Keratinocyte (primary cell): ENCODE measurements around the gene CFAP20DC. TPM values are rescaled to one million over a fixed set of nuclear protein-coding genes. Genes with fewer than 3 reads are reported as not detected.

ENCODE experiments used
- DNase-seq: peaks from one replicate; pipeline ENCODE4 v3.0.0-alpha.2; 2011; ENCODE audit warnings: low read depth, missing footprints, low spot score
- FAIRE-seq: peaks from 2 replicates; lab custom pipeline; 2011; peaks lifted over from hg19 to GRCh38; lab: Jason Lieb, UNC
- H2AFZ ChIP-seq: 2 replicates; pipeline ENCODE4 v1.6.0; 2012; ENCODE audit warnings: low read length, control low read depth, inconsistent platforms; ENCODE audit not compliant: control insufficient read depth
- H3K27ac ChIP-seq: 2 replicates; pipeline ENCODE4 v1.5.1; 2011; ENCODE audit warnings: low read length; ENCODE audit not compliant: control insufficient read depth, insufficient read depth
- H3K27me3 ChIP-seq: 3 replicates; pipeline ENCODE4 v1.6.0; 2011; ENCODE audit warnings: low read length; ENCODE audit not compliant: control insufficient read depth, insufficient read depth; ENCODE audit errors: extremely low read depth
- H3K36me3 ChIP-seq, 2 experiments: 2 replicates in 1 of 2; 3 replicates in 1 of 2; pipeline ENCODE4 v1.5.1; 2011; ENCODE audit warnings: low read length in 2 of 2, mild to moderate bottlenecking in 1 of 2; ENCODE audit not compliant: control insufficient read depth in 2 of 2, insufficient read depth in 2 of 2; ENCODE audit errors: extremely low read depth in 1 of 2
- H3K4me1 ChIP-seq: 3 replicates; pipeline ENCODE4 v1.5.1; 2011; ENCODE audit warnings: low read length; ENCODE audit not compliant: control insufficient read depth, insufficient read depth; ENCODE audit errors: extremely low read depth
- H3K4me2 ChIP-seq: 3 replicates; pipeline ENCODE4 v1.6.0; 2011; ENCODE audit warnings: low read depth, low read length; ENCODE audit not compliant: control insufficient read depth, insufficient read depth; ENCODE audit errors: extremely low read depth
- H3K4me3 ChIP-seq, 3 experiments: fragments of 200-600 bp in 1 of 3; sonication (generic) in 1 of 3; 2 replicates in 2 of 3; 3 replicates in 1 of 3; pipeline ENCODE4 v1.5.1; 2011 to 2016; ENCODE audit warnings: low read length in 3 of 3, mild to moderate bottlenecking in 3 of 3, control low read depth in 2 of 3, inconsistent platforms in 1 of 3, low read depth in 1 of 3, mixed read lengths in 1 of 3, mixed run types in 1 of 3, moderate library complexity in 1 of 3; ENCODE audit not compliant: control insufficient read depth in 2 of 3, insufficient read depth in 2 of 3; ENCODE audit errors: extremely low read depth in 1 of 3
- H3K79me2 ChIP-seq: 2 replicates; pipeline ENCODE4 v1.6.0; 2012; ENCODE audit warnings: low read length; ENCODE audit not compliant: control insufficient read depth, insufficient read depth
- H3K9ac ChIP-seq: 3 replicates; pipeline ENCODE4 v1.6.0; 2011; ENCODE audit warnings: low read length; ENCODE audit not compliant: control insufficient read depth, insufficient read depth; ENCODE audit errors: extremely low read depth
- H3K9me1 ChIP-seq: 3 replicates; pipeline ENCODE4 v1.6.0; 2011; ENCODE audit warnings: low read length; ENCODE audit not compliant: control insufficient read depth, insufficient read depth; ENCODE audit errors: extremely low read depth
- H3K9me3 ChIP-seq: 2 replicates; pipeline ENCODE4 v1.5.1; 2012; ENCODE audit warnings: low read depth, low read length; ENCODE audit not compliant: control insufficient read depth
- H4K20me1 ChIP-seq: 3 replicates; pipeline ENCODE4 v1.6.0; 2011; ENCODE audit warnings: low read length; ENCODE audit not compliant: control insufficient read depth, insufficient read depth; ENCODE audit errors: extremely low read depth
- CTCF ChIP-seq, 3 experiments: IDR thresholded peaks in 1 of 3; conservative IDR thresholded peaks in 1 of 3; optimal IDR thresholded peaks in 1 of 3; 2 replicates in 2 of 3; 3 replicates in 1 of 3; pipeline versions ENCODE3 to v1.5.1; 2011; ENCODE audit warnings: low read length in 3 of 3, mild to moderate bottlenecking in 3 of 3, moderate library complexity in 2 of 3, control low read depth in 1 of 3, inconsistent platforms in 1 of 3; ENCODE audit not compliant: insufficient read depth in 2 of 3; ENCODE audit errors: extremely low read depth in 1 of 3
- EZH2 ChIP-seq: IDR thresholded peaks from one replicate; pipeline ENCODE4 v1.6.1; 2012; ENCODE audit warnings: inconsistent platforms, mild to moderate bottlenecking, low read length, moderate library complexity
- dilution Hi-C: fragments of 300-500 bp; cut with MboI; formaldehyde crosslinking; loops from one replicate; pipeline ENCODE4 v1.7.0; 2020; ENCODE audit warnings: low sequenced_read_pairs; ENCODE audit not compliant: extremely low pct_ligation_motif_present
- polyA plus RNA-seq, 5 experiments: library from polyadenylated mRNA; depleted of rRNA in 3 of 5; stranded (reverse) in 3 of 5; stranded (forward) in 1 of 5; unstranded in 1 of 5; fragments of >200 nt; gene quantifications; 1 replicate in 1 of 5; 2 replicates in 3 of 5; 3 replicates in 1 of 5; pipeline versions ENCODE4 v1.2.1 to v1.2.3, GENCODE V29; 2011 to 2012; ENCODE audit warnings: missing spikeins in 2 of 5, low read depth in 1 of 5, low replicate concordance in 1 of 5

CFAP20DC gene
- polyA plus RNA-seq, 1 donor (not counting 4 experiments of a cell fraction or from before 2014, with no cell fraction given), result 6.3 TPM

GRCh38 chr3:58962816-58963215 is 87.0 kb downstream of the CFAP20DC start:
- Histone ChIP-seq H3K4me1 (no peaks in the 10 kb centered on the region), H3K4me3 (no peak overlapping the region), H3K27me3 (no peaks in the 10 kb centered on the region), H3K36me3 (no peaks in the 10 kb centered on the region), H3K9me1 (no peaks in the 10 kb centered on the region), H3K9ac (no peak overlapping the region), H3K4me2 (no peak overlapping the region), H3K79me2 (no peaks in the 10 kb centered on the region), H3K27ac (no peak overlapping the region), H3K9me3 (no peaks in the 10 kb centered on the region), H4K20me1 (no peaks in the 10 kb centered on the region), H2AFZ (no peak overlapping the region)
- DNase-seq (no peak), FAIRE-seq (no peak)
- no peak for TF ChIP-seq EZH2
- dilution Hi-C loops, result no loop called here

- dilution Hi-C loops, result no loop called here
- Histone ChIP-seq H2AFZ (no peak overlapping the region), H3K4me2 (no peak overlapping the region), H3K27ac (no peak overlapping the region), H3K9ac (no peak overlapping the region), H4K20me1 (no peaks in the 10 kb centered on the region), H3K79me2 (no peaks in the 10 kb centered on the region), H3K9me3 (no peaks in the 10 kb centered on the region), H3K27me3 (no peaks in the 10 kb centered on the region), H3K4me3 (no peak overlapping the region), H3K4me1 (no peaks in the 10 kb centered on the region), H3K9me1 (no peaks in the 10 kb centered on the region), H3K36me3 (no peaks in the 10 kb centered on the region)
- DNase-seq, result no peak
- TF ChIP-seq EZH2, result no peak
- no peak for TF ChIP-seq CTCF (optimal IDR thresholded peaks at IDR 0.05 in 1 of 3, IDR thresholded peaks at IDR 0.05 in 1 of 3, conservative IDR thresholded peaks at IDR 0.05 in 1 of 3; ENCODE audit: extremely low read depth in 1 of 3, insufficient read depth in 2 of 3, low read length in 3 of 3)
- FAIRE-seq, result no peak
Observed at GRCh38 chr3:58962040-58962651, 87.7 kb downstream of the CFAP20DC start.

- Histone ChIP-seq H3K9me1 (no peaks in the 10 kb centered on the region), H3K9me3 (no peaks in the 10 kb centered on the region), H3K9ac (no peak overlapping the region), H3K36me3 (no peaks in the 10 kb centered on the region), H3K27ac (no peak overlapping the region), H3K4me2 (no peak overlapping the region), H3K79me2 (no peaks in the 10 kb centered on the region), H3K4me1 (no peaks in the 10 kb centered on the region), H3K4me3 (no peak overlapping the region), H4K20me1 (no peaks in the 10 kb centered on the region), H2AFZ (no peak overlapping the region), H3K27me3 (no peaks in the 10 kb centered on the region)
- dilution Hi-C loops, result no loop called here
- TF ChIP-seq EZH2 (no peak), CTCF (optimal IDR thresholded peaks at IDR 0.05 in 1 of 3, IDR thresholded peaks at IDR 0.05 in 1 of 3, conservative IDR thresholded peaks at IDR 0.05 in 1 of 3; ENCODE audit: extremely low read depth in 1 of 3, insufficient read depth in 2 of 3, low read length in 3 of 3) (no peak)
- no peak for DNase-seq
- no peak for FAIRE-seq
Observed at GRCh38 chr3:58955308-58955707, 94.5 kb downstream of the CFAP20DC start.
